ENCODE results near the gene ELOVL1.

Gene ELOVL1

DNA sequence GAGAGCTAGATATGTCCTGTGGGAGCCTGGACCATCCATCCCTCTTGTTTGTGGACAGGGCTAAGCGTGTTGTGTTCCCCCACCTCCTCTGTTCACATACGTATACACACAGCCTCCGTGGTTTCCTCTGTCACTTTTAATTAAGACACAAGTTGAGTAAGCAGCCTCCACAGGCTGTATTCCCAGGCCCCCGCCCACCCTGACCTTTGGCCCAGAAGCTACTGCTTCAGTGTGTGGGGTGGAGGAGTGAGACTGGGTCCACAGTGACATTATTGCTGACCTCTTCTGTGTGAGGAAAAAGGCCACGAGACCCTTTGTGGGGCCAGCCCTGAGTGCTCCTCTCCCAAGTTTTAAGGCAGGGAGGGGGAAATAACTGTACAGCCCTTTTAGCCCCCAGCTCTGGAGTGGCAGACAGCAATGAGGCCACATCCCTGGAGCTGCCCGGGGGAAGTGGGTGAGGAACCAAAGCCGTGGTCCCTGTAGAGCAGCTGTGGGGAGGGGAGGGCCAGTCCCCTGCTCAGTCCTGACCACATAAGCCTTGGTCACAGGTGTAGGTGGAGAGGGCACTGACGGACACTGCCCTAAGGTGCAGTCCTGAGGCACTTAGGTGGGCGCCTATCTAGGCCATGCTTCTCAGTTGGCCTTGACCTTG is 4.4 kb downstream of the ELOVL1 start:
- Histone ChIP-seq H3K9me3 (ENCODE audit: control insufficient read depth, low read length) (no peaks in the 10 kb centered on the region), H3K27me3 (ENCODE audit: control insufficient read depth, insufficient read depth, low read length) (no peaks in the 10 kb centered on the region), H3K36me3 (ENCODE audit: control insufficient read depth, insufficient read depth, low read length) (peaks cover 34% of the 10 kb centered on the region), H3K4me3 (ENCODE audit: low read length) (no peak overlapping the region), H3K9ac (ENCODE audit: low read length) (no peak overlapping the region), H3K4me1 (ENCODE audit: control insufficient read depth, insufficient read depth, low read length) (peaks cover 38% of the 10 kb centered on the region)

DNA sequence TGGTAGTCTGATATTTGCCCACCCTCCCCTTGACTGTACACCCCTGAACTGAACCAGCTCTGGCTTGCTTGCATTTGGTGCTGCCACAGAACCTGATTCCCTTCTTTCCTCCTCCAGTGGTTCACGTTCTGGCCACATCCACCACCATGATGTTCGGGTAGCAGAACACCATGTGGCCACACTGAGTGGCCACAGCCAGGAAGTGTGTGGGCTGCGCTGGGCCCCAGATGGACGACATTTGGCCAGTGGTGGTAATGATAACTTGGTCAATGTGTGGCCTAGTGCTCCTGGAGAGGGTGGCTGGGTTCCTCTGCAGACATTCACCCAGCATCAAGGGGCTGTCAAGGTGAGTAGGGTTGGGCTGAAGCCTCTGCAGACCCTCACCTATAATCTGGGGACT is 7.2 kb downstream of the ELOVL1 start:
- Histone ChIP-seq H3K9ac (ENCODE audit: low read length) (no peak overlapping the region), H3K36me3 (ENCODE audit: control insufficient read depth, insufficient read depth, low read length) (peaks cover 34% of the 10 kb centered on the region), H3K27me3 (ENCODE audit: control insufficient read depth, insufficient read depth, low read length) (no peaks in the 10 kb centered on the region), H3K4me1 (ENCODE audit: control insufficient read depth, insufficient read depth, low read length) (peaks cover 28% of the 10 kb centered on the region), H3K4me3 (ENCODE audit: low read length) (no peak overlapping the region), H3K9me3 (ENCODE audit: control insufficient read depth, low read length) (no peaks in the 10 kb centered on the region)

DNA sequence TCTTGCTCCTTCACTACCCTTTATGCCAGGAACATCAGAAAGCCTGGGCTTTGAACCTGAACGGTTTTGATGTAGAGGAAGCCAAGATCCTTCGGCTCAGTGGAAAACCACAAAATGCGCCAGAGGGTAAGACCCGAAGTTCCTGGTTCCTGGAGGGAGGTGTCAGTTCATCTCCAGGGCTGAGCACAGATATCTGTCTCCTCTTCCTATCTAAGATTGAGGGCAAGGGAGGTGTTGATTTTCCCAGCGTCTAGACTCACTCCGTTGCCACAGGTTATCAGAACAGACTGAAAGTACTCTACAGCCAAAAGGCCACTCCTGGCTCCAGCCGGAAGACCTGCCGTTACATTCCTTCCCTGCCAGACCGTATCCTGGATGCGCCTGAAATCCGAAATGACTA is 8.1 kb downstream of the ELOVL1 start:
- Histone ChIP-seq H3K4me1 (ENCODE audit: control insufficient read depth, insufficient read depth, low read length) (peaks cover 20% of the 10 kb centered on the region), H3K9ac (ENCODE audit: low read length) (peak overlapping the region; percentile 4), H3K36me3 (ENCODE audit: control insufficient read depth, insufficient read depth, low read length) (peaks cover 27% of the 10 kb centered on the region), H3K4me3 (ENCODE audit: low read length) (no peak overlapping the region), H3K27me3 (ENCODE audit: control insufficient read depth, insufficient read depth, low read length) (no peaks in the 10 kb centered on the region), H3K9me3 (ENCODE audit: control insufficient read depth, low read length) (no peaks in the 10 kb centered on the region)

DNA sequence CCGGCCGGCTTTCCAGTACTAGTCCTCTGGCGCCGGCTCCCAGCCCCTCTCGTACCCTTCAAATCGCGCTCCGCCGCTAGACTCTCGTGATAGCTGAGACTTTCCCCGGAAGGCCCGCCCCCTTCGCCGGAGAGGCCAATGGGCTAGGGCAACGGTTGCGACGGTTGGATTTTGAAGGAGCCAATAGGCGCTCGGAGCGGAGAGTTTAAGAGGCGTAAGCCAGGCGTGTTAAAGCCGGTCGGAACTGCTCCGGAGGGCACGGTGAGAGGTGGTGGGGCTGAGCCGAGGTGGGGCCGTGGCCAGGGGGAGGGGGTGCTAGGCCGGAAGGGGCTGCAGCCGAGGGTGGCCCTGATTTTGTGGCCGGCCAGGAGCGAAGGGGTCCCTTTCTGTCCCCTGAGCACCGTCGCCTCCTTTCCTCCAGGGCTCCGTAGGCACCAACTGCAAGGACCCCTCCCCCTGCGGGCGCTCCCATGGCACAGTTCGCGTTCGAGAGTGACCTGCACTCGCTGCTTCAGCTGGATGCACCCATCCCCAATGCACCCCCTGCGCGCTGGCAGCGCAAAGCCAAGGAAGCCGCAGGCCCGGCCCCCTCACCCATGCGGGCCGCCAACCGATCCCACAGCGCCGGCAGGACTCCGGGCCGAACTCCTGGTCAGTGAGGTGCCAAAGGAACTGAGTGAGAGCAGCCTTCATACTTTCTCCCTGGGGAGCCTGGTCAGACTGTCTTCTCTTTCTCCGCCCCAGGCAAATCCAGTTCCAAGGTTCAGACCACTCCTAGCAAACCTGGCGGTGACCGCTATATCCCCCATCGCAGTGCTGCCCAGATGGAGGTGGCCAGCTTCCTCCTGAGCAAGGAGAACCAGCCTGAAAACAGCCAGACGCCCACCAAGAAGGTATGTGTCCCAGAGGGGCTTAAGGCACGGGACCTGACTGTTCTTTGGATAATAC is 8.8 kb downstream of the ELOVL1 start, which contains the start of gene CDC20:
CDC20 (plus strand) TSS at position 236 of the 948 bp plus-strand sequence; CDS start at position 471, 235 bp downstream.
- Histone ChIP-seq H3K27me3 (ENCODE audit: control insufficient read depth, insufficient read depth, low read length) (no peaks in the 10 kb centered on the region), H3K9ac (ENCODE audit: low read length) (peak within 1 kb of the TSS; percentile 79), H3K4me3 (ENCODE audit: low read length) (peak within 1 kb of the TSS; percentile 53), H3K4me1 (ENCODE audit: control insufficient read depth, insufficient read depth, low read length) (peaks cover 20% of the 10 kb centered on the region), H3K9me3 (ENCODE audit: control insufficient read depth, low read length) (no peaks in the 10 kb centered on the region), H3K36me3 (ENCODE audit: control insufficient read depth, insufficient read depth, low read length) (peaks cover 20% of the 10 kb centered on the region)

DNA sequence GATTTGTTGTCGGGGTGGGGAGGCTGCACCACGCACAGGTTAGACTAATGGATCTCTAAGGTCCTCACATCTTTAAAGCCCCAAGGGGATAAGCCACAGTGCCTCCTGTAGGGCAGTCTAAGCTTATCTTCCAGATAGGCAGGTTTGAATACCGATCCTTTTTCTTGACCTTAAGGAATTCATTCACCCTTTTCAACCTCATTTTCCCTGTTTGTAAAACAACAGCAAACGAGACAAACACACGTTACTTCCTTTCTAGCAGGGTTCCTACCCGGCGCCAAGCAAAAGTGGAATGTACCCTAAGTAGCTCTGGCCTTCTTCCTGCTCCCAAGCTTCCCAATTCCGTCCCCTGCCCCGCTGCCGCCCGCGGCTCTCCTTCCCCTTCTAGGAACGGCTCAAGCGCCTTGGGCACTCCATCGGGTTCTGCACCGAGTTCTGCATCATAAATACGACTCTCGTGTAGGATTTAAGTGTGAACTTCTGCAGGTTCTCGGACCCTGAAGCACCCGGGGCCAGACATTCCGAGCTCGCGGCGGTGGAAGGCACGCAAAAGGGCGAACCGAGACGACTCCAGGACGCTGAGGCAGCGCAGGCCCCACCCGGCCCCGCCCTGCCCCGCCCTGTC is 9.6 kb downstream of the ELOVL1 start:
- no peaks in the 10 kb centered on the region for H3K9me3 ChIP-seq (ENCODE audit: control insufficient read depth, low read length)
- peaks cover 19% of the 10 kb centered on the region for H3K4me1 ChIP-seq (ENCODE audit: control insufficient read depth, insufficient read depth, low read length)
- peaks cover 13% of the 10 kb centered on the region for H3K36me3 ChIP-seq (ENCODE audit: control insufficient read depth, insufficient read depth, low read length)
- no peaks in the 10 kb centered on the region for H3K27me3 ChIP-seq (ENCODE audit: control insufficient read depth, insufficient read depth, low read length)
- H3K9ac ChIP-seq (ENCODE audit: low read length): peak overlapping the region; percentile 79
- peak overlapping the region; percentile 53 for H3K4me3 ChIP-seq (ENCODE audit: low read length)

DNA sequence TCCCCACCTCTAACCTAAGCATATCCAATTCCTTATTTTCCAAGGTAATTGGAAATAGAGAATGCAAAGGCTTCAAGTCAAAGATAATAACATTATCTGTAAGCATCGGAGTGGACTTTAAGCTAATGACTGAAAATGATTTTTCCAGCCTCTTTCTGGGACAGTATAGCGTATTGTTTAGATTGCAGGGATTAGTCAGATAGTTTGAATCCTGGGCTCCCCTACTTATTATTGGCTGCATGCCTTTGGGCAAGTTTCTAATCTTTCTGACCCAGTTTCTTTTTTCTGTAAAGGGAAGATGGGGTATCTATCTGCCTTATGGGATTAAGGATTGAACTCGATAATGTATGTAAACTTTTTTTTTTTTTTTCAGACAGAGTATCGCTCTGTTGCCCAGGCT is 10.6 kb downstream of the ELOVL1 start:
- peaks cover 8% of the 10 kb centered on the region for H3K36me3 ChIP-seq (ENCODE audit: control insufficient read depth, insufficient read depth, low read length)
- no peaks in the 10 kb centered on the region for H3K27me3 ChIP-seq (ENCODE audit: control insufficient read depth, insufficient read depth, low read length)
- H3K9ac ChIP-seq (ENCODE audit: low read length): no peak overlapping the region
- H3K4me3 ChIP-seq (ENCODE audit: low read length): no peak overlapping the region
- peaks cover 17% of the 10 kb centered on the region for H3K4me1 ChIP-seq (ENCODE audit: control insufficient read depth, insufficient read depth, low read length)
- H3K9me3 ChIP-seq (ENCODE audit: control insufficient read depth, low read length): no peaks in the 10 kb centered on the region

DNA sequence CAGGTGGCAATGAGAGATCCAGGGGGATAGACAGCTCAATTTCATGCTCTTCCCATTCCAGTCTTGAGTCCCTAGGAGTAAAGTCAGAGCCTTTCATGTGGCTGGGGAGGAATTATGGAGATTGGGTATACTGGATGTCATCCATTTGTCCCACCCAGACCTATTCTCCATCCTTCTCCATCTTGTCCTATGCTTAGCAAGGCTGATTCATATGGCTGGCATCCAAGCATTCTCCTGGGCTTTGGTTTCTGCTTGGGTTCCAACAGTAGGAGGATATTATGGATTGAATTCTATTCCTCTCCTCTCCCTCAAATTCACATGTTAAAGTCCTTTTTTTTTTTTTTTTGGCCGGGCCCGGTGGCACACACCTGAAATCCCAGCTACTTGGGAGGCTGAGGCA is 12.9 kb downstream of the ELOVL1 start:
- H3K36me3 ChIP-seq (ENCODE audit: control insufficient read depth, insufficient read depth, low read length): no peaks in the 10 kb centered on the region
- H3K27me3 ChIP-seq (ENCODE audit: control insufficient read depth, insufficient read depth, low read length): no peaks in the 10 kb centered on the region
- H3K4me3 ChIP-seq (ENCODE audit: low read length): no peak overlapping the region
- H3K4me1 ChIP-seq (ENCODE audit: control insufficient read depth, insufficient read depth, low read length): peaks cover 17% of the 10 kb centered on the region
- no peaks in the 10 kb centered on the region for H3K9me3 ChIP-seq (ENCODE audit: control insufficient read depth, low read length)
- H3K9ac ChIP-seq (ENCODE audit: low read length): no peak overlapping the region

DNA sequence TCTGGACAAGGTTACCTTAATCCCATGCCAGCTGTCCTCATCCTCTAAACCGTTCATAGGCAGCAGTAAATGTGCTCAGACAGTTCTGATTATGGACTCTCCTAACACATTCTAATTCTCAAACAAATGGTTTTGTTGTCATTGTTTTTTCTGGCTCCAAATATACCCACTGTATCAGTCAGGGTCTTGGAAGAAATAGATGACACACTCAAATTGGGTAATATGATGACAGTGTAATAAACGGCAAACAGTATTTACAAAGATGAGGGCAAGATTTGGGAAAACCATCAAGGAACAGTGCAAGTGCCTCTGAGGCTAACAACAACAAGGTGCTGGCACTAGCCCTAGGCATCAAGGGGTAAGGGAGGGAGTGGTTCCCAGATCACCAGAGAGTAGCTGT is 13.3 kb downstream of the ELOVL1 start:
- Histone ChIP-seq H3K9ac (ENCODE audit: low read length) (no peak overlapping the region), H3K36me3 (ENCODE audit: control insufficient read depth, insufficient read depth, low read length) (no peaks in the 10 kb centered on the region), H3K27me3 (ENCODE audit: control insufficient read depth, insufficient read depth, low read length) (no peaks in the 10 kb centered on the region), H3K4me3 (ENCODE audit: low read length) (no peak overlapping the region), H3K9me3 (ENCODE audit: control insufficient read depth, low read length) (no peaks in the 10 kb centered on the region), H3K4me1 (ENCODE audit: control insufficient read depth, insufficient read depth, low read length) (peaks cover 22% of the 10 kb centered on the region)

DNA sequence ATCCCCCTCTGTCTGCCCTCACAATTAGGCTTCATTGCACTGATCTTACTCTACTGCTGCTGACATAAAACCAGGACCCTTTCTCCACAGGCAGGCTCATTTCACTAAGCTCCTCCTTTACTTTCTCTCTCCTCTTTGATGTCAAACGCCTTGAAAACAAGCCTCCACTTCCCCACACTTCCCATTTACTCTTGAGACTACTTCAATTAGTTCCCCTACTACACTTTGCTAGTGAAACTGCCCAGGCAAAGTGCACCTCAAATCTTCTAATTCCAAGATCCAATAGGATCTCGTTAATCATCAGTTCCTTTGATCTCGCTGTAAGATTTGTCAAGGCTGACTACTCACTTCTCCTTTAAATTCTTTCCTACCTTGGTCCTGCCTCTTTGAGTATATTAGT is 14.9 kb downstream of the ELOVL1 start:
- H3K27me3 ChIP-seq (ENCODE audit: control insufficient read depth, insufficient read depth, low read length): no peaks in the 10 kb centered on the region
- no peaks in the 10 kb centered on the region for H3K9me3 ChIP-seq (ENCODE audit: control insufficient read depth, low read length)
- no peak overlapping the region for H3K4me3 ChIP-seq (ENCODE audit: low read length)
- peaks cover 25% of the 10 kb centered on the region for H3K4me1 ChIP-seq (ENCODE audit: control insufficient read depth, insufficient read depth, low read length)
- H3K9ac ChIP-seq (ENCODE audit: low read length): no peak overlapping the region
- H3K36me3 ChIP-seq (ENCODE audit: control insufficient read depth, insufficient read depth, low read length): no peaks in the 10 kb centered on the region

DNA sequence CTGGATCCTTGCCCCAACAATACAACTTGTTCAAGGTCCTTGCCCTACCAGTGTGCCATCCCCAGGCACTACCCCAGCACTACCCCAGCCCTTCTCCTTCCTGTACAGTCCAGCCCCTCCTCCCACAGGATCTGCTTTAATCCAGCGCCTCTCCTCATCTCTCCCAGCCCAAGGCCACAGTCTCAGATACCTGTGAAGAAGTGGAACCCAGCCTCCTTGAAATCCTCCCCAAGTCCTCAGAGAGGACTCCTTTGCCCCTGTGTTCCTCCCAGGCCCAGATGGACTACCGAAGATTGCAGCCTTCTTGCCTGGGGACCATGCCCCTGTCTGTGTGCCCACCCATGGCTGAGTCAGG is 15.5 kb downstream of the ELOVL1 start:
- Histone ChIP-seq H3K27me3 (ENCODE audit: control insufficient read depth, insufficient read depth, low read length) (no peaks in the 10 kb centered on the region), H3K9ac (ENCODE audit: low read length) (no peak overlapping the region), H3K9me3 (ENCODE audit: control insufficient read depth, low read length) (no peaks in the 10 kb centered on the region), H3K36me3 (ENCODE audit: control insufficient read depth, insufficient read depth, low read length) (no peaks in the 10 kb centered on the region), H3K4me1 (ENCODE audit: control insufficient read depth, insufficient read depth, low read length) (peaks cover 26% of the 10 kb centered on the region), H3K4me3 (ENCODE audit: low read length) (no peak overlapping the region)

DNA sequence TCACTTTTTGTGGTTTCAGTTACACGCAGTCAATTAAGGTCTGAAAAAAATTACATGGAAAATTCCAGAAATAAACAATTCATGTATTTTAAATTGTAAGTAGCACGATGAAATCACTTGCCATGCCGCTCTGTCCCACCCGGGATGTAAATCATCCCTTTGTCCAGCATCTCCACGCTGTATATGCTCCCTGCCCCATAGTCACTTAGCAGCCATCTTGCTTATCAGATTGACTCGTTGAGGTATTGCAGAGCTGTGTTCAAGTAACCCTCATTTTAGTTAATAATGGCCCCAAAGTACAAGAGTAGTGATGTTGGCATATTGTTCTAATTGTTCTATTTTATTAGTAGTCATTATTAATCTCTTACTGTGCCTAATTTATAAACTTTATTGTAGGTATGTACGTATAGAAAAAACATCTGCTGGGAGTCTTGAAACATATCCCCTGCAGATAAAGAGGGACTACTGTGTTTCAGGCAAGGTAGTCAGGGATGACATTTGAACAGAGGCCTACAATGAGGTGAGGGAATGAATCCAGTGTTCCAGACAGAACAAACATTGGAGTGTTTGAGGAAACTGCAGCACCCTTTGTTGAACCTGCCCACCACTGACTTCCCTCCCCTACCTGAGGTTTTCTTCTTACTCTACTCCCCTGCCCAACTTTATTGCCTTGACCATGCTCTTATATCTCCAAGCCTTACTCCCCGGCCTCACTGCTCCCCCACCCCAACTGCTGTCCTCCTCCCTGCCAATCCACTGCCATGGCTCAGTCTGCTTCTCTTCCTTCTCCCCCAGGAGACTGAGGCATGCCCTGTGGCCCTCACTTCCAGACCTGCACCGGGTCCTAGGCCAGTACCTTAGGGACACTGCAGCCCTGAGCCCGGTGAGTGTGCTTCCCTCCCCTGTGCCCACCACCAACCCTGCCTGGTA is 16.1 kb downstream of the ELOVL1 start:
- H3K9me3 ChIP-seq (ENCODE audit: control insufficient read depth, low read length): no peaks in the 10 kb centered on the region
- no peak overlapping the region for H3K4me3 ChIP-seq (ENCODE audit: low read length)
- no peaks in the 10 kb centered on the region for H3K27me3 ChIP-seq (ENCODE audit: control insufficient read depth, insufficient read depth, low read length)
- no peaks in the 10 kb centered on the region for H3K36me3 ChIP-seq (ENCODE audit: control insufficient read depth, insufficient read depth, low read length)
- H3K9ac ChIP-seq (ENCODE audit: low read length): no peak overlapping the region
- H3K4me1 ChIP-seq (ENCODE audit: control insufficient read depth, insufficient read depth, low read length): peaks cover 27% of the 10 kb centered on the region

Data from mucosa of stomach (tissue), 1 donor.